GM19395 (cell line): ENCODE data around the gene RAPGEFL1.
"Not testable (repeated sequence)": the region's sequence is repeated elsewhere in the genome, so short reads cannot be mapped to it uniquely, and the experiment has no call there.

ENCODE experiments used
- ATAC-seq: cut with Tn5 transposase; IDR thresholded peaks from one replicate; pipeline ENCODE4 v1.9.1; 2021; ENCODE audit warnings: mild to moderate bottlenecking, moderate library complexity; ENCODE audit not compliant: unreplicated experiment

RAPGEFL1 gene

DNA sequence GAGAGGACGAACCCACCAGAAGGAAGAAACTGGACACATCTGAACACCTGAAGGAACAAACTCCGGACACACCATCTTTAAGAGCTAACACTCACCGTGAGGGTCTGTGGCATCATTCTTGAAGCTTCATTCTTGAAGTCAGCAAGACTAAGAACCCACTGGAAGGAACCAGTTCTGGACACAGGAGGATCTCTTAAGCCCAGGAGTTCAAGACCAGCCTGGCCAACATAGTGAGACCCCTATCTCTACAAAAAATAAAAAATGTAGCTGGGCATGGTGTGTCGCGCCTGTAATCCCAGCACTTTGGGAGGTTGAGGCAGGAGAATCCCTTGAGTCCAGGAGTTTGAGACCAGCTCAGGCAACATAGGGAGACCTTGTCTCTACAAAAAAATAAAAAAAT lies 21.3 kb downstream of the RAPGEFL1 start:
- no peak for ATAC-seq

DNA sequence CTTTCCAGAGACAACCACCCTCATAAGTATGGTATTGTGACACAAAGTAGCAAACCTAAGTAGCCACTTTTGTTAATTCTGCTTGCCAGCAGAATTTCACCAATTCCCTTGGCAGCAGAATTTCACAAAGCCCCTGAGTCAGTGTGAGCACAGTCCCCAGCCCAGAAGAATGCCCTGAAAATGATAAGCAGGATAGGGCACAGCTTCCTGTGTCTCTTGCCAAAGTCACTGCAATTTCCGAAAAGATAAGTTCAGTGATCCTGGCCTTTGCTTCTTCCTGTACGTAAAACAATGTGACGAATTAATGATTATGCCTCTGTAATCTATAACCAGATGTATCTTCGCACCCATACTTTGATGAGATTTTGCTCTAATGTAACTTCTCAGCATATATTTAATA lies 25.9 kb downstream of the RAPGEFL1 start:
- no peak for ATAC-seq

DNA sequence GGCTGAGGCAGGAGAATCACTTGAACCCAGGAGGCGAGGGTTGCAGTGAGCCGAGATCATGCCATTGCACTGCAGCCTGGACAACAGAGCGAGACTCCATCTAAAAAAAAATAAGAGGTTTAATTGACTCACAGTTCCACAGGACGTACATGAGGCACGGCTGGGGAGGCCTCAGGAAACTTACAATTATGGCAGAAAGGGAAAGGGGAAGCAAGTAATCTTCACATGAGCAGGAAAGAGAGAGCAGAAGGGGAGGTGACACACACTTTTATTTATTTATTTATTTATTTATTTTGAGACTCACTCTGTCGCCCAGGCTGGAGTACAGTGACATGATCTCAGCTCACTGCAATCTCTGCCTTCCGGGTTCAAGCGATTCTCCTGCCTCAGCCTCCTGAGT lies 28.9 kb downstream of the RAPGEFL1 start:
- ATAC-seq = not testable (repeated sequence)

DNA sequence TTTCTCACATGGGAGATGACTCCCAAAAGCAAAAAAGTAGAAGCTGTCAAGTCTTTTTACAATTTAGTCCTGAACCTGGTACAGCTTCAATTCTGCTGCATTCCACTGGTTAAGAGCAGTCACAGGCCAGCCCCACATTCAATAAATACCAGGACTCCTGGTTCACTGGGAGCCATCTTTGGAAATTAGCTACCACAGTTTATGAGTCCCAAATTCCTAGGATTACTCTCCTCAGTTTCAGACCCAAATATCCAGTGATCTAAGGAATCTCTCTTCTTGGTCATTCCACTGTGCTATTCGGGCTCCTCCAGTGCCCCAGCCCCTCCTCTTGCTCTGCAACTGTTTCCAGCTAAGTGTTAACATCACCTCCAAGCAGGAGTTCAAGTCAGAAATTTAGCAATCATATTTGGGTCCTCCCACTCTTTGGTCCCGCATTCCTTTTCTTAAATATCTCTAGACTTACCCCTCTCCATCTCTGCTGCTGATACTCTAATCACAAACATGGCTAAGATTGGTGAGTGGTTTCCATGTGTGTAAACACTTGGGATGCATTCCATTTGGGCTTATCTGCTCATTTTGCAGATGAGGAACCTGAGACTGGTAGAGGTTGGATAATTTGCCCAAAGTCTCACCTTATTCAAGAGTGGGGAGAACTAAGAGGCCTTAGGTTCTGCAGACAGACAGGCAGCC lies 32.3 kb downstream of the RAPGEFL1 start:
- no peak for ATAC-seq

DNA sequence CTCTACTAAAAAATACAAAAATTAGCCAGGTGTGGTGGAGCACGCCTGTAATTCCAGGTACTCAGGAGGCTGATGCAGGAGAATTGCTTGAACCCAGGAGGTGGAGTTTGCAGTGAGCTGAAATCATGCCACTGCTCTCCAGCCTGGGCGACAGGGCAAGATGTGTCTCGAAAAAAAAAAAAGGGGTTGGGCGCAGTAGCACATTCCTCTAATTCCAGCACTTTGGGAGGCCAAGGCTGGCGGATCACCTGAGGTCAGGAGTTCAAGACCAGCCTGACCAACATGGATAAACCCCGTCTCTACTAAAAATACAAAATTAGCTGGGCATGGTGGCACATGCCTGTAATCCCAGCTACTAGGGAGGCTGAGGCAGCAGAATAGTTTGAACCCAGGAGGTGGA lies 36.6 kb downstream of the RAPGEFL1 start:
- ATAC-seq = not testable (repeated sequence)

DNA sequence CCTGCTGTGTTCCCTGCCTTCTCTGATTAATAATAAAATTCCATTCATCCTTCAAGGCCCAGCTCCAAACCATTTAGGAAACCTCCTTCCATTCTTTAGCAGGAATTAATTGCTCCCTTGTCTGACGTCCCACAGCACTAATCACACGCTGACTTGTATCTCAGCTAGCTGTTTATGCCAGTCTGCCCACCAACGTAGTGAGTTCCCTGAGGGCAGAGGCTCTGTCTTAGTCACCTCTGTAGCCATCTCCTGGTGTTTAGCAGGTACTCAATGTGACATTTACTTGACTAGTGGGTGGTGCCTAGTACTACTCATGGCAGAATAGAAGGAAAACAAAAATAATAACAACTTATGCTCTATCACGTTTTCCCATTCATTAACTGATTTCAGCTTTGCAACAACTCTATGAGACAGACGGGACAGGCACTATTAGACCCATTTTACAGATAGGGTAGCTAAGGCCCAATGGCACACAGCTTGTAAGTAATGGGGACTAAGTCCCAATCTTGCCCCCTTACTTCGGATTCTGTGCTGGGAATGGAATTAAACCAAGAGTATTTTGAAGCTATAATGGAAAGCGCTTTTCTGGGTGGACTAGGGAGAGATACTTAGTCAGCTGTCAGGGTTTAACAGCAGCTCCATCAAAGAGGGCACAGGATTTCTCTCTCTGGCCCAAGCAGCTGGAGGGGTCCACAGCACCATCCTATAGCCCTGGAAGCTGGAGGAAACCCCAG lies 40.9 kb downstream of the RAPGEFL1 start:
- no peak for ATAC-seq

DNA sequence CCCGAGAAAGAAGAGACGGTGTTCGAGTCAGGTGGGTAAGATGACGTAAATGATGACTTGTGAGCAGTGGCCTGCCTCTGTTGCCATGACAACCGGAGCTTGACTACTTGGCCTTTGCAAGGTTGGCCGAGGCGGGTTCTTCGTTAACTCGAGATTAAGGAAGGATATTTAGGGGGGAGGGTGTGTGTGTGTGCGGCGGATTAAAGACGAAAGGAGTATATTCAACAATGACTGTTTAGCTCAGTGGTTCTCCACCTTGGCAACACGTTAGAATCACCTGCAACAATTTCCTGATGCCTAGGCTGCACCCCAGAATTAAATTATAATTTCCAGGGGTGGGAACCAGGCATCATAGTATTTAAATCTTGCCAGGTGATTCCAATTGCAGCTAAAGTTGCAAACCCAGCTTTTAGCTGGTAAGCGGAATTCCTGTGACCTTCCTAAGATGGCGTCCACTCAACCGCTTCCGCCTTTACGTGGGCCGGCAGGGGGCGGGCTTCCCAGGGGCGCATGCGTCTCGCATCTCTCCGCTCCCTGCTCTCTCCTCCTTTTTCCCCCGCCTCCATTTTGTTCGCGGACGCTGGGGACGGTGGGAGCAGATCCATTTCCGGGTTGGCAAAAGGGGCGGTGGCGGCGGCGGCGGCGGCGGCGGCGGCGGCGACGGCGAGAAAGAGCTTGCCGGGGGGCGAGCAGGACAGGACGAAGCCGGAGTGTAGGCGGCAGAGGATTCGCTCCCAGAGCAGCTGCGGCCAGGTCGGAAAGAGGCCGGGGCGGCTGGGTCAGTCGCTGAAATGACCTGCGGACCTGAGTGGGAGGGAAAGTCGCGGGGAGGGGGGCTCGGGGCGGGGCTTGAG lies 41.7 kb downstream of the RAPGEFL1 start, which contains the start of gene WIPF2:
Gene WIPF2, plus strand, starts transcription at position 565 of the 854 bp plus-strand sequence. CDS start 37,156 bp downstream, outside the sequence.
- peak; percentile 92 for ATAC-seq

DNA sequence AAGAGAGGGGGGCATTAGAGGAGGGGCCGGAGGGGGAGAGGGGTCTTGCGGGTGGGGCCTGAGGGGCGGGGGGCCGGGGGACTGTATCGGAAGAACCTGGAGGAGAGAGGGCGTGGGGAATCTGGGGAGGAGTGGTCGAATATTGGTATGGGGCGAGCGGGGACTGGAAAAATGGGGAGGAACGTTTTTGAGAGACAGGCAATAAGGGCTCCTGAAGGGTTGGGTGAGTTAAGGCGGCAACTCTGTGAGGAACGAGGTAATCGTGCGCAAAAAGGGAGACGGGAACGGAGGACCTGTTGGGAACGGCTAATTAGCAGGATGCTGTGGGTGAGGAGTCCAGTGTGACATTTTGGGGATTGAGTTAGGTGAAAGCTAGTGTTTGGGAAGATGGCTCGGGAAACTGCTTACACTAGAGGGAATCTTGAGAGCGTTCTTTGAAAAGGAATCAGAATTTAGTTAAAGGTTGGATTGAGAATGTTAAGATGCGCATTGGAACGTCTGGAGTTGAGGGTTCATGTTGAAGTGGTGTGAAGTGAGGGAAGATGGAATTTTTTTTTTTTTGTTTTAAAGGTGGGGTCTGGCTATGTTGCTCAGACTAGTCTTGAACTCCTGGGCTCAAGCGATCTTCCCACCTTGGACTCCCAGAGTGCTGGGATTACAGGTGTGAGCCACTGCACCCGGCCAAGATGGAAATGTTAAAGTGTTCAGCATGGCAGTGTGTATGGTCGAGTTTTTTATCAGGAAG lies 42.5 kb downstream of the RAPGEFL1 start:
- no peak for ATAC-seq

DNA sequence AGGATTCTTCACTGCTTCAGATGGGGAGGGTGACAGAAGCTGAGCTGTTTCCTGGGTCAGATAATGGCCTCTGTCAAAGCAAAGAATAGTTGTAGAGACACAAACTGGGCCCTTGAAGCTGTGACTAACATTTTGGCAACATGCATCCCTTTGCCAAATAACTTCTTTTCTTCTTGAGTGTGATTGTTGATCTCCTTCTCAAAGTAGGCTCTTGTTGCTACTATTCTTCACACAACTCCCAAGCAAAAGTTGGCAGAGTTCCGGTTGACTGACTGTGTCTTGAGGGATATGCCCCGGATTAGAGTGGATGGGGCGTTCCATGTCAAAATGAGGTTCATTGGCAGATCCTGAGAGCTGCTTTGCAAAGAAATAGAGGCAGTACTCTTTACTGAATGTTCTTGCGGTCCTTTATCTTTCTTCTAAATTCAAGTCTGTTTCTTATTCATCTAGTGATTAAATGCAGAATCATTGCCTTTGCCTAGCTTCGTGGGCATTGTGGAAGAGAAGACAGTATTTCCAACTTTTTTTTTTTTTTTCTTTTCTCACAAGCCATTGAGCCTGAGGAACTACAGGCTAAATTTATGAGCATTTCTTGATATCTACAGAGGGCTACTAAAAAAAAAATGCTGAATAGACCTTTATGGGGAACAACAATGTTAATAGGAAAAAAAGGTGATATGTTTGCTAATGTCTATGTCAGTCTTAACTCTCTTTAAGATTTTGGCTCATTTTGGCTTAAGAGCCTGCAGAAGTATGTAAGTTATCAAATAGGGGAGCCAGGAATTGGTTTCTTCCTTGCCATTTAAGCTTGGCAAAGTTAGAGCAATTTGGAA lies 47.7 kb downstream of the RAPGEFL1 start:
- ATAC-seq = no peak

DNA sequence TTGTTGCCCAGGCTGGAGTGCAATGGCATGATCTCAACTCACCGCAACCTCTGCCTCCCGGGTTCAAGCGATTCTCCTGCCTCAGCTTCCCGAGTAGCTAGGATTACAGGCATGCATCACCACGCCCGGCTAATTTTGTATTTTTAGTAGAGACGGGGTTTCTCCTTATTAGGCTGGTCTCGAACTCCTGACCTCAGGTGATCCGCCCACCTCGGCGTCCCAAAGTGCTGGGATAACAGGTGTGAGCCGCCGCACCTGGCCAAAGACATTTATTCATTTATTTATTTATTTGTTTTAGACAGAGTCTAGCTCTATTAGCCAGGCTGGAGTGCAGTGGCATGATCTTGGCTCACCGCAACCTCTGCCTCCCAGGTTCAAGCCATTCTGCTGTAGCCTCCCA lies 51.9 kb downstream of the RAPGEFL1 start:
- ATAC-seq = not testable (repeated sequence)

DNA sequence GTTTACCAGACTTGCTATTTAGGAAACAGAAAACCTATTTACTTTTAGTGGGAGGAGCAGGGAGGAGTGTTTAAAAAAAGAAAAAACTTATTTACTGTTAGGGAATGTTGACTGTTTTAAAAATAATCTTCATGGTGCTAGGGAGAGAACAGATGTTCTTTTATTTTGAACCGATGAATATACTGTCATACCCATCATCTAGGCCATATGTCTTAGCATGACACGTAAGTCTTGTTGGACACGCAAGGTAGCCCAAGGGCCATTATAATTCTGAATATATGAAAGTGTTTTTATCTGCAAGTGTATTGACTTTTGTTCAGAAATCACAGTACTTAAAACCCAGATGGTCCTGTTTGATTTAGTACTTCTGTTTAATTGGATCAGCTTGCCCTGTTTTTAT lies 53.4 kb downstream of the RAPGEFL1 start:
- no peak for ATAC-seq

DNA sequence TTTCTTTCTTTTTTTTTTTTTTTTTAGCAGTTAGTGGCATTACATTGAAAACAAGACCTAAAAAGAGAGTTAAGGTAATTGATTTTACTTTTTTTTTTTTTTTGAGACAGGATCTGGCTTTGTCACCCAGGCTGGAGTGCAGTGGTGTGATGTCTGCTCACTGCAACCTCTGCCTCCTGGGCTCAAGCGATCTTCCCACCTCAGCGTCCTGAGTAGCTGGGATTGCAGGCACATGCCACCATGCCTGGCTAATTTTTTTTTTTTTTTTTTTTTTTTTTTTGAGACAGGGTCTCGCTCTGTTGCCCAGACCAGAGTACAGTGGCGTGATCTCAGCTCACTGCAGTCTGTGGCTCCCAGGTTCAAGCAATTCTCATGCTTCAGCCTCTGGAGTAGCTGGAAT lies 54.7 kb downstream of the RAPGEFL1 start:
- ATAC-seq = not testable (repeated sequence)

DNA sequence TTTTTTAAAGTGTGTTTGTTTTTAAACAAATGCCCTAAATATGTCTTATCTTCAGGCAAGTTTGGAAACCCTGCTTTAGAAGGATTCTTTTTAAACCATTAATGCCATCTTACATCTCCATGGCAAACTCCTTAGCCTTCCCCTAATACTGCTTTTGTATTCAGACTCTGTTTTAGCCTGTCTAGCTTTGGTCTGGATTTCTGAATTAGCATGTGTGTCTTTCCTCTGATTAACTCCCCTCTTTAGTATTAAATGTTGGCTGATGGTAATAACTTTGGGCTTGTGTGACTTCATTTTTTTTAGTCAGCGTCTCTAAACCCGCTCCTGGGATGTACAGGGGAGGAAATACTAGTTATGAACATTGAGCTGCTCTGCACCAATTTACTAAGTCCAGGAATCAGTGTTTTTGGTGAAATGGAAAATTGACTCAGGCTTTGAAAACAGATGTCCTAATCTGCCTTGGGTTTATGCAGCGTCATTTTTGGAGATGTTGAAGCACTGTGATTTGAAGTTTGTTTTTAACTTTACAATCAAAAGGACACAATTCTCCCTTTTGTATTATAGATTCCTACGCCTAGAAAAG lies 64.1 kb downstream of the RAPGEFL1 start:
- no peak for ATAC-seq

DNA sequence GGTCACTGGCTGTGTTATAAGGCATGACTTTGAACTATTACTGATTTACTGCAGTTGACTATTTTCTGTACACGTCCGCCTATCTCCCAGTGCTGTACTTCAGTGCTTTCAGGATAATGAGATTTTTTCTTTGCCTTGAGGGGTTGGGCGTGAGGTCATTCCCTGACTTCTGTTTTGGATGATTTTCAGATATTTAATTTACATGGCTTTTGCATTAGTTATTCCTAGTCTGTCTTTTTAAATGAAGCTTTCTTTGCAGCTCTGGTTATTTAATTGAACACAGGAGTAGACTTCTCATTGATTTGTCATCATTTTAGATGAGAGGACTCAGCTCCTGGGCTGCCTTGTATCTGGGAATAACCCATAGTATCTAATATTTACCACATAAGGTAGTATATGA lies 65.5 kb downstream of the RAPGEFL1 start:
- ATAC-seq = no peak

DNA sequence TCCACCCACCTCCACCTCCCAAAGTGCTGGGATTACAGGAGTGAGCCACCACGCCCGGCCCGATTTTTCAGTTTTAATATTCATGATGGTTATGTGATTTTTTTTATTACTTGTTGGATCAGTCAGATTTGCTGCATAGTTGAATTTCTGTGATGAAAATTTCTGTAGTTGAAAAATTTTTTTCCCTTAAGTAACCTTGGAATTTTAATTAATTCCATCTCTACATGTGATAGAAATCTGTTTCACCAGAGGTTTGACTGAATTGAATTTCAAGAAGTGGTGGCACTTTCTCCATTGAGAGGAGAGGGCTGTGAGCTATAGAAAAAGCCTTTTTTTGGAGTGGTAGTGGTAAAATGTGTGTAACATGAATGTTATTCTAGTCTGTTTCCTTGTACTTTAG lies 66.5 kb downstream of the RAPGEFL1 start:
- ATAC-seq = no peak

DNA sequence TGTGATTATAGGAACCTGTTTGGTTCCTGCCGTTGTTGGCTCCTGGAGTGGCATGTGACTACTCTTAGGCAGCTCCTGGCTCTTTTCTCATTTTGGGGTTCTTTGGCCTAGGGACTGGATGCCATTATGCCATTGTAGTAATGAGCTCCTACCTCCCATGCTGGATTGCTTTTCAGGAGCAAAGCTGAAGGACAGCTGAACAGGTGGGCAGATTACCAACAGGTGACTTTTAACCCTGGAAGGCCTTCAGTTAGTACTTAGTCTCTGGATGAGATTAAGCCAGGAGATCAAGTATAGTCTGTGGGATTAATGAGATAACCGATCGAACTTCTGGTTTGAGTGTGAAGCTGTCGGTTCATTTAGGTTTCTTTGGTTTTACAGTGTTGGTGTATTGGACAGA lies 67.0 kb downstream of the RAPGEFL1 start:
- no peak for ATAC-seq
